Glutamatergic neuron (in vitro differentiated cells): Measurements from ENCODE around the gene PAPPA. TPM values are rescaled to one million over a fixed set of nuclear protein-coding genes. Genes with fewer than 3 reads are reported as not detected.
A peak's percentile ranks its signal among the peaks of the same experiment; 100 is the strongest.

Experiments used
- DNase-seq: peaks from one replicate; pipeline ENCODE4 v3.0.0; 2022
- H3K27ac Mint-ChIP-seq: one replicate; pipeline ENCODE4 v1.8.0; 2020; ENCODE audit warnings: mild to moderate bottlenecking, mixed read lengths, inconsistent platforms; ENCODE audit not compliant: unreplicated experiment
- H3K27me3 Mint-ChIP-seq: one replicate; pipeline ENCODE4 v1.8.0; 2020; ENCODE audit warnings: mild to moderate bottlenecking, moderate library complexity, mixed read lengths, inconsistent platforms; ENCODE audit not compliant: unreplicated experiment
- H3K36me3 Mint-ChIP-seq: one replicate; pipeline ENCODE4 v1.8.0; 2020; ENCODE audit warnings: mild to moderate bottlenecking, mixed read lengths, inconsistent platforms; ENCODE audit not compliant: unreplicated experiment
- H3K4me1 Mint-ChIP-seq: one replicate; pipeline ENCODE4 v1.8.0; 2020; ENCODE audit warnings: mild to moderate bottlenecking, low read depth, mixed read lengths, inconsistent platforms; ENCODE audit not compliant: unreplicated experiment
- H3K4me3 Mint-ChIP-seq: one replicate; pipeline ENCODE4 v1.8.0; 2020; ENCODE audit warnings: mild to moderate bottlenecking, mixed read lengths, inconsistent platforms; ENCODE audit not compliant: unreplicated experiment
- H3K9me3 Mint-ChIP-seq: one replicate; pipeline ENCODE4 v1.8.0; 2020; ENCODE audit warnings: mild to moderate bottlenecking, moderate library complexity, mixed read lengths, inconsistent platforms; ENCODE audit not compliant: unreplicated experiment
- CTCF ChIP-seq: fragments of 200-600 bp; sonication (generic); IDR thresholded peaks from one replicate; pipeline ENCODE4 v1.5.0; 2021; ENCODE audit not compliant: partially characterized antibody, unreplicated experiment
- total RNA-seq: library from RNA; stranded (reverse); fragmentation: NEBNext Ultra II Directional; extraction: Animal tissue kit (Norgen Biotek cat#: 25700); gene quantifications from one replicate; pipeline ENCODE4 v1.2.1, GENCODE V29; 2021; ENCODE audit not compliant: unreplicated experiment

Gene PAPPA
- total RNA-seq, 1 donor from 2014 or later = 10.5 TPM

- no peak overlapping the region for H3K27ac Mint-ChIP-seq
- no peaks in the 10 kb centered on the region for H3K9me3 Mint-ChIP-seq
- no peak for TF ChIP-seq CTCF
- H3K4me1 Mint-ChIP-seq = peaks cover 22% of the 10 kb centered on the region
- DNase-seq = no peak
- H3K36me3 Mint-ChIP-seq = peaks cover 3% of the 10 kb centered on the region
- H3K27me3 Mint-ChIP-seq = peaks cover 3% of the 10 kb centered on the region
- no peak overlapping the region for H3K4me3 Mint-ChIP-seq
These were observed 113.4 kb downstream of the PAPPA start for GRCh38 chr9:116267021-116267420.

GRCh38 chr9:116269250-116269649 lies 115.7 kb downstream of the PAPPA start:
- H3K27me3 Mint-ChIP-seq = peaks cover 3% of the 10 kb centered on the region
- H3K4me1 Mint-ChIP-seq = peaks cover 12% of the 10 kb centered on the region
- TF ChIP-seq CTCF = no peak
- DNase-seq = no peak
- H3K4me3 Mint-ChIP-seq = no peak overlapping the region
- peaks cover 3% of the 10 kb centered on the region for H3K36me3 Mint-ChIP-seq
- H3K27ac Mint-ChIP-seq = no peak overlapping the region
- no peaks in the 10 kb centered on the region for H3K9me3 Mint-ChIP-seq

GRCh38 chr9:116270546-116270945 lies 117.0 kb downstream of the PAPPA start:
- Mint-ChIP-seq H3K4me1 (peaks cover 12% of the 10 kb centered on the region), H3K4me3 (no peak overlapping the region), H3K27me3 (peaks cover 3% of the 10 kb centered on the region), H3K9me3 (no peaks in the 10 kb centered on the region), H3K27ac (no peak overlapping the region), H3K36me3 (peaks cover 3% of the 10 kb centered on the region)
- no peak for TF ChIP-seq CTCF
- DNase-seq = no peak

- TF ChIP-seq CTCF = no peak
- Mint-ChIP-seq H3K4me3 (no peak overlapping the region), H3K27me3 (peaks cover 3% of the 10 kb centered on the region), H3K4me1 (peaks cover 12% of the 10 kb centered on the region), H3K36me3 (peaks cover 3% of the 10 kb centered on the region), H3K27ac (no peak overlapping the region), H3K9me3 (no peaks in the 10 kb centered on the region)
- DNase-seq = no peak
These were observed 117.7 kb downstream of the PAPPA start for GRCh38 chr9:116271340-116271739.

- Mint-ChIP-seq H3K9me3 (no peaks in the 10 kb centered on the region), H3K27ac (peak overlapping the region; percentile 63), H3K4me3 (no peak overlapping the region), H3K4me1 (peaks cover 15% of the 10 kb centered on the region), H3K27me3 (peaks cover 3% of the 10 kb centered on the region), H3K36me3 (peaks cover 3% of the 10 kb centered on the region)
- peak; percentile 43 for DNase-seq
- no peak for TF ChIP-seq CTCF
These were observed 118.4 kb downstream of the PAPPA start for GRCh38 chr9:116271991-116272390.
